Mucosa of rectum (tissue), 2 donors: ENCODE data around the gene ELK3.

Experiments used
- H3K27ac ChIP-seq, 2 donors: one replicate each; pipeline ENCODE4 v1.7.0; 2013; ENCODE audit warnings: inconsistent platforms in 2 of 2, low read depth in 2 of 2, low read length in 2 of 2
- H3K27me3 ChIP-seq, 2 donors: one replicate each; pipeline ENCODE4 v1.7.0; 2013; ENCODE audit warnings: low read length in 2 of 2; ENCODE audit not compliant: control insufficient read depth in 2 of 2, insufficient read depth in 2 of 2
- H3K36me3 ChIP-seq, 2 donors: one replicate each; pipeline ENCODE4 v1.7.0; 2013; ENCODE audit warnings: low read length in 2 of 2; ENCODE audit not compliant: control insufficient read depth in 2 of 2, insufficient read depth in 2 of 2
- H3K4me1 ChIP-seq, 2 donors: one replicate each; pipeline ENCODE4 v1.7.0; 2013; ENCODE audit warnings: low read length in 2 of 2, mild to moderate bottlenecking in 1 of 2; ENCODE audit not compliant: control insufficient read depth in 2 of 2, insufficient read depth in 2 of 2
- H3K4me3 ChIP-seq, 2 donors: one replicate each; pipeline ENCODE4 v1.7.0; 2013; ENCODE audit warnings: low read length in 2 of 2
- H3K9ac ChIP-seq, 2 donors: one replicate each; pipeline ENCODE4 v1.7.0; 2013; ENCODE audit warnings: low read length in 2 of 2, low read depth in 1 of 2, mild to moderate bottlenecking in 1 of 2
- H3K9me3 ChIP-seq, 2 donors: one replicate each; pipeline ENCODE4 v1.7.0; 2013; ENCODE audit warnings: low read length in 2 of 2; ENCODE audit not compliant: control insufficient read depth in 2 of 2
- donor health status: healthy.
- donor health status: Normal muscosa, but diverticular disease.

Gene ELK3

GRCh38 chr12:96210376-96211055 lies 16.3 kb downstream of the ELK3 start:
- Histone ChIP-seq H3K4me1 (peaks cover 10 to 14% of the 10 kb centered on the region in 2 donors), H3K27ac (peak overlapping the region in 1 of 2 donors; percentile 3), H3K27me3 (no peaks in the 10 kb centered on the region)

GRCh38 chr12:96211988-96212387 lies 17.8 kb downstream of the ELK3 start:
- Histone ChIP-seq H3K27ac (peak overlapping the region in 1 of 2 donors; percentile 1), H3K9ac (no peak overlapping the region), H3K27me3 (no peaks in the 10 kb centered on the region), H3K9me3 (no peaks in the 10 kb centered on the region), H3K36me3 (no peaks in the 10 kb centered on the region), H3K4me3 (no peak overlapping the region), H3K4me1 (peaks cover 10 to 14% of the 10 kb centered on the region in 2 donors)

More at GRCh38 chr12:96210376-96211055, 16.3 kb downstream of the ELK3 start:
- no peak overlapping the region for H3K9ac ChIP-seq
- no peaks in the 10 kb centered on the region for H3K36me3 ChIP-seq
- H3K4me3 ChIP-seq: no peak overlapping the region
- H3K9me3 ChIP-seq: no peaks in the 10 kb centered on the region

- H3K27me3 ChIP-seq: no peaks in the 10 kb centered on the region
- no peaks in the 10 kb centered on the region for H3K36me3 ChIP-seq
- H3K4me1 ChIP-seq: peaks cover 10 to 14% of the 10 kb centered on the region in 2 donors
- no peak overlapping the region for H3K9ac ChIP-seq
- H3K27ac ChIP-seq: peak overlapping the region in 1 of 2 donors; percentile 1
- H3K4me3 ChIP-seq: no peak overlapping the region
- H3K9me3 ChIP-seq: no peaks in the 10 kb centered on the region
These were observed 18.5 kb downstream of the ELK3 start for GRCh38 chr12:96212456-96213375.

- Histone ChIP-seq H3K27me3 (no peaks in the 10 kb centered on the region), H3K4me1 (peaks cover 10 to 12% of the 10 kb centered on the region in 2 donors), H3K4me3 (no peak overlapping the region), H3K9ac (no peak overlapping the region), H3K9me3 (no peaks in the 10 kb centered on the region), H3K27ac (no peak overlapping the region), H3K36me3 (no peaks in the 10 kb centered on the region)
These were observed 19.7 kb downstream of the ELK3 start for GRCh38 chr12:96213869-96214268.

GRCh38 chr12:96215919-96216273 lies 21.7 kb downstream of the ELK3 start:
- no peak overlapping the region for H3K27ac ChIP-seq
- H3K27me3 ChIP-seq: no peaks in the 10 kb centered on the region
- no peaks in the 10 kb centered on the region for H3K36me3 ChIP-seq
- H3K4me1 ChIP-seq: peaks cover 10% of the 10 kb centered on the region in 2 donors
- H3K9me3 ChIP-seq: no peaks in the 10 kb centered on the region
- H3K9ac ChIP-seq: no peak overlapping the region
- no peak overlapping the region for H3K4me3 ChIP-seq

DNA sequence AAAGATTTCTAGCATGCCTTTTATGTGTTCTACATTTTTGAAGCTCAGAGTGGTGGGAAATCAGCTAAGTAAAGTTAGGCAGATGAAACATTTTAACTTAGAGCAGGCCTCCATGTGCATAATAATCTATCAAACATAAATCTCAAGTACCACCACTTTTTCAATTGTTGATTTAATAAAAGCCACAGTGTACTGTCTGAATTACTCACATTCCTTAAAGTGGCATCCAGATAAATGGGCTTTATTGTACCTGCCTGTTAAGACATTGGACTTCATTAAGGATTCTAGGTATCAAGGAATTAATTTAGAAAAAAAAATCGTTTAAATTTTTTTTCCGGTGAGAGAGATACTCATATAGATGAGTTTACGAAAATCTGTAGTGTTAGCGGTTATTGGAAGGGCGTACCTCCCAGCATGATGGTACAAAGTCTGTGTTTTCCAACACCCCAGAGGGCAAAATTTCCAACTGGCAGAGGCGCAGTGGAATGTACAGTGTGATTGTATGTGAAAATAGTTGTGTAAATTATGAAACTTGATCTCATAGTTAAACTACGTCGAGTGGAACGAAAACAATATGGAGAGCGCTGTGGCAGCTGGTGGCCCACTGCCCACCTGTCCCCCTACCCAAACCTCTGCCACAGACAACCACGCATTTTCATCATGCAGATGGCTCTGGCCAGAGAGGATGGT lies 25.0 kb downstream of the ELK3 start:
- Histone ChIP-seq H3K36me3 (peaks cover 0 to 6% of the 10 kb centered on the region in 2 donors), H3K27ac (no peak overlapping the region), H3K27me3 (no peaks in the 10 kb centered on the region), H3K4me1 (peaks cover 3 to 6% of the 10 kb centered on the region in 2 donors), H3K9ac (no peak overlapping the region), H3K4me3 (no peak overlapping the region), H3K9me3 (no peaks in the 10 kb centered on the region)

GRCh38 chr12:96219700-96220206 lies 25.6 kb downstream of the ELK3 start:
- Histone ChIP-seq H3K9ac (no peak overlapping the region), H3K27ac (no peak overlapping the region)

GRCh38 chr12:96220902-96221301 lies 26.7 kb downstream of the ELK3 start:
- Histone ChIP-seq H3K4me1 (no peaks in the 10 kb centered on the region), H3K36me3 (peaks cover 6 to 11% of the 10 kb centered on the region in 2 donors), H3K9ac (no peak overlapping the region), H3K9me3 (no peaks in the 10 kb centered on the region), H3K27ac (no peak overlapping the region), H3K4me3 (no peak overlapping the region), H3K27me3 (no peaks in the 10 kb centered on the region)

More at GRCh38 chr12:96219700-96220206, 25.6 kb downstream of the ELK3 start:
- Histone ChIP-seq H3K36me3 (peaks cover 3 to 6% of the 10 kb centered on the region in 2 donors), H3K4me3 (no peak overlapping the region), H3K9me3 (no peaks in the 10 kb centered on the region), H3K4me1 (peaks cover 3 to 5% of the 10 kb centered on the region in 2 donors), H3K27me3 (no peaks in the 10 kb centered on the region)

DNA sequence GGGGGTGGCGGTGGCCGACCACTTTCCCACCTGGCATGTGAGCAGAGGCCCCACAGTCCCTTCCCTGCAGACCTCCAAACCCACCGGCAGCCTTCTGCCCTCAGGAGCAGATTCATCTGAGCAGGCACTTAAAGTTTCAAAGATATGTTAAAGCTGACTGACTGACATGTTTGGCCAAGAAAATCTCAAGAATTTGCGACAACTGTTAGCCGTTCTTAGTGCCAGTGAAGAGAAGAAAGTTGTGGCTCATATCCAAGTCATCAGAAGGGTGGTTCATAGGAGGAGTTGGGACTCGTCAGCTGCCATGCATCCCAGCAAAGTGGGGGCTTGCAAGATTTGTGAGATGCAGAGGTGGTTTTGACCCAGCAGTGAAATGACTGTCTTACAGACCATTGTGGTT lies 27.2 kb downstream of the ELK3 start:
- Histone ChIP-seq H3K4me1 (no peaks in the 10 kb centered on the region), H3K4me3 (no peak overlapping the region), H3K9me3 (no peaks in the 10 kb centered on the region), H3K9ac (no peak overlapping the region), H3K27ac (no peak overlapping the region), H3K27me3 (no peaks in the 10 kb centered on the region), H3K36me3 (peaks cover 6 to 14% of the 10 kb centered on the region in 2 donors)
